A172 (cell line): ENCODE data around the gene CNTN5. TPM values are rescaled to one million over a fixed set of nuclear protein-coding genes. Genes with fewer than 3 reads are reported as not detected.

Experiments
- DNase-seq: peaks from one replicate; pipeline ENCODE4 v3.0.0-alpha.2; 2015; ENCODE audit warnings: low spot score
- total RNA-seq: library from RNA; depleted of rRNA; stranded (reverse); fragments of >200 nt; shearing (Covaris generic); gene quantifications from 2 replicates; pipeline ENCODE4 v1.2.3, GENCODE V29; 2014

CNTN5 gene
- total RNA-seq, 1 experiment from 2014 or later = 0.12 TPM

DNA sequence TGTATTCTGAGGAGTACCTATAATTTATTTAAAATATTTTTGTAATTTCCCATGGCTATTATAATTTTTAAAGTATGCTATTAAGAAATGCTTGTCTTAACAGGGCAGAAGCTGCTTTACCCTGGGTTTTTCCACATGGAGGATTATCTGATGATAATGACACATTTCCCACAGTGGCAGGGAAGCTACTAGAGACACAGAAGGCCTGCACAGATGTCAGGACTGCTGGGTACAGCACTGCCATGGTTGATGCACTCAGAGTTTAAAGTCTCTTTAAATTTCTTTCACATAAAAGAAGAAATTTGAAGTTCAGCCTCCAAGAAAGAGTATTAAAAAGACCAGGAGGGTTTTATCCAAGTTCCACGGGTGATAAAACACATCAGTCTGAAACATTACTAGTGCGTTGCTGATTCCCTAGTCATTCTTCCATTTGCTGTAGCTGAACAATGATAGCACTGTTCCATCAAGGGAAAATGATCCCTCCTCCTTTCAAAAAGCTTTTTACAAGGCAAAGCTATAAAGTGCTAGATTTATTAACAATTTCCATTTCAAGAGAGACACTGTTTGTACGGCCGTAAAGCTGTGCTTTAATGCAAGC is 363.0 kb downstream of the CNTN5 start:
- no peak for DNase-seq

DNA sequence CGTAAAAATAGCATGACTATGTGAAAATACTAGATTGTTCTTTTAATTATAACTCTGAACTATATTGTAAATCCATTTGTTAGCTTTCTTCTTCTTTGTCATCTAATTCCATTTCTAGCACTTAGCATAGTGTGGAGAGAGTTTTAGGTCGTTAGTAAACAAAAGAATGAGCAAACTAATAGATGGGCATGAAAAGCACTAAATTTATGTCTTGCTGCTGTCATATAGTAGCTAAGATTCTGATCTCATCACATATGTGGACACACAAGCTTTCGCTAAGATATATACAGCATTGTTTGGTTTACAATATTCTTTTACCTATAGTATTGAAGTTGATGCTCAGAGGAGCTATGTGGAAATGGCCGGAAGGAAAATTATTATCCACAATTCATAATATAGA is 370.5 kb downstream of the CNTN5 start:
- DNase-seq = no peak

DNA sequence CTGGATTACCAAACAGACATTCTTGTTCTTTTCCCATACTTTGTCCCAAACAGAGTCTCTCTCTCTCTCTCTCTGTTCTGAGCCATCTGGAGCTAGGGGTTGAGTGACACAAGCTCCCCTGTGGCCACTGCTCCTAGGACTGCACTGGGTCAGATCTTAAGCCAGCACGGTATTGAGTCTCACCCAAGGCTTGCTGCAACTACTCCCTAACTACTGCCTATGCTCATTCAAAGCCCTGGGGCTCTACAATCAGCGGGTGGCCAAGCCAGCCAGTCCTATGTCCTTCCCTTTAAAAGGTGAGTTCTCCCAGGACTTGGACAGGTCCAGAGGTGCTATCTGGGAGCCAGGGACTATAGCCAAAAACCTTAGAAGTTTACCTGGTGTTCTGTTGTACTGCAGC is 385.6 kb downstream of the CNTN5 start:
- no peak for DNase-seq

DNA sequence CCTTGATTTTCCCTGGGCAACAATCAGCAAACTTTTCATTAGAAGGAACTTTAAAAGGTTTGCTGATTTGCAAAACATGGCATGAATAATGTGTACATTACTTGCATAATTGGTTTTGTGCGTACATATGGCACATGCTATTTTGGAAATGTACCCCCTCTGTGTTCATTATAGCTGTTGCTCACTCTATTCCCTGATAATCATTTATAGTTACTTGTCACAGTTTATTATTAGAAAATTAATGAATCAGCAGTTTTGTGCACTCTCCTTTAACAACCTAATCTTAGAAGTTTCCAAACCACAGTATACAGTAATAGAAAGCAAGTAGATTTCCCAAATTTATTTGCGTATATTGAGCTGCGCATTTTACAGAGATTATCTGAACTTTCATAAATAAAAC is 389.9 kb downstream of the CNTN5 start:
- DNase-seq = no peak

DNA sequence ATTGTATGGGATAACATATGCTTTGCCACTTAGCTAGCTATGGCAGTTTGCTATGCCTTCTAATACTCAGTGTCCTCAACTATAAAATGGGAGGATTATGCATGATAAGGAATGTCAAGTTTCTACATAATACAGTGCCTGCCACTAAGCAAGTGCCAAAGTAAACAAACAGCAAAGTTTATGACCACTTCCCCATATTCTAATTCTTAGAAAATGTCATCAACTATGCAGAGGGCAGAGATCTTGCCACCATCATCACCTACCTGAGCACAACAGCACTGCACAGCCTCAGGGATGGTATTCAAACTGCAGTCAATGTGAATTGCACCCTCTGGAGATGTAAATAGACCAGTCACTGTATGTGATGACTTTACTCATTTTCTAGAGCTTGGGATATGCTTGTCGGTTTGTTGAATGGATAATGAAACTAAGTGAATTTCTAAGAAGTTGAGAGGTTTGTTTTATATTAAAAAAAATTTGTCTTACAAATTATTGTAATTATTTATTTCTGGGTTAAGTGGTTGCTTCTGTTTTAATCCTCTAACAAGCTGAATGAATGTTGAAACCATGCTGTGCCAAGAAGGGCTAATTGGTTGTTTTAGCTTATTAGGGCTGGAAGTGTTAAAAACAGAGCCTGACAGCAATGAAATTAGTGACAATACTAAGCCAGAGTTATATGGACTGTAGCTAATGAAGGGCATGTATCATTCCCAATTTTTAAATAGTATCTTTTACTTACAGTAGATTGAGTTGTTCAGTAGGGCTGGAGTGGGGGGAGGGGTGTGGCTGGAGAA is 398.4 kb downstream of the CNTN5 start:
- peak; percentile 0 for DNase-seq

DNA sequence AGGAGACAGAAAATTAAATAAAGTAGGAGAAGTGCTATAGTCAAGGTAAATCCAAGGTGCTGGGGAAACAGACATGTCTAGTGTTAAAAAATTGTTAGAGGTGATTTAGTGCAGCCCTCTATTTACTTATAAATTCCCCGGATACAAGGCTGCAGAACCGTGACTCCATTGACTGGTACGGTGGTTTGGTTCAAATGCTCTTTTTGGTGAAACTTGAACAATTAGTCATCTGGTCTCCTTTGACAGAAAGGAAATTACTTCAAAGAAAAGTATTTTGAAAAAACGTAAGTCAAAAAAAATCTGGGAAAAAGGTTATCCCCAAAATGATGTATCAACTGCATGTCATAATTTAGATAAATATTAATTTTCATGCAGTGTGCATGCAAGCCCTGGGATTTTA is 399.2 kb downstream of the CNTN5 start:
- DNase-seq = no peak

DNA sequence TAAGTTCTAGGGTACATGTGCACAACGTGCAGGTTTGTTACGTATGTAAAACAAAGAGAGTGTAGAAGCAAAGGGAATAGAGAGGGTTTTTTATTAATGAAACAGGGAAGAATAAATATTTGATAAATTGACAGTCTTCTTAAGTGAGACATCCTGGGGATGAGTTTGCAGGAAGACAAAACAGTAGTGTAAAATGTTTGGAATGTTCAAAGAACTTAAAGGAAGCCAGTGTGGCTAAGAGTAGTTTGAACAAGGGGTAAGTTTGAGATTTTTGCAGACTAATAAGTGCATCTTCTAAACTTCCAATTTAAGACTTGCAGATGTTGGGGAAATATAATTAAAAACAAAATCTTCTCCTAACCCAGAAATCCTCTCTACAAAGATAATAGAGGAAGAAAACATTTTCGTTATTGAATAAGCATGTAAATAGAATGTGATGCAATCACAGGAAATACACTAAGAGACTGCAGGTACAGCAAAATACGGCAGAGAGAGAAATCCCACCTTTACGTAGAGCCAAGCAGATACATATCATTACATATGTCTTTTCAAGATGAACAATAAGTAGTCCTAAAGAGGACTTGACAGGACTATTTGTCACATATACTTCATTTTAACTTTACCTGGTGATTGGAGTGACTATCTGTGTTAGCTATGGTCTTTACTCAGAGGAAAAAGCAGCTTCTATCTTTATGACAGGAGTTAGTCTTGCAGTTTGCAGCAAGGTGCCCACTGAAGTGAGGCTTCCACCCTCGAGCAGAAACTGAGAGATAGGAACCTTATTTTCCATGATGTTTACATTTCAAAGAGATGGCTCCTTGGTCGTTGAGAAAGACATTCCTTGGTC is 402.1 kb downstream of the CNTN5 start:
- no peak for DNase-seq

DNA sequence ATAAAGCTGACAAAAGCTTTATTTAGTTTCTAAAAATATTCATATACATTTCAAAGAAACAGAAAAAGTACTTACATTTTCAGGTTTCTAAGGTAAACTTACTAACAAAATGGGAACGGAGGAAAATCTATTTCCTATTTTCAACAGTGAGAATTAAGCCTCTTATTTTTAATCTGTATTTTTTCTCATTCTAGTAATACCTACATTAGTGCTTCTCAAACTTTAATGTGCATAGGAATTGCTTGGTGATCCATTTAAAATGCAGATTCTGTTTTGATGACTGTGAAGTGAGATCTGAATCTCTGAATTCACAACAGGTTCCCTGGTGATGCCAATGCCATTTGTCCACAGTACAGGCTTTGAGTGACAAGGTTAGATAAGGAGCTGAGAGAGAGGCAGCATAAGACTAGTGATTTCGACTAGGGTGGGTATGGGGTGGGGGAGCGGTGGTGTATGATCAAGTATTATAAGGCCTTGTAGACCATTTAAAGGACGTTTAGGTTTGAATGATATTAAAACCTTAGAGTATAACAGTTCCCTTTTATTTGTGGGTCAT is 402.8 kb downstream of the CNTN5 start:
- no peak for DNase-seq

DNA sequence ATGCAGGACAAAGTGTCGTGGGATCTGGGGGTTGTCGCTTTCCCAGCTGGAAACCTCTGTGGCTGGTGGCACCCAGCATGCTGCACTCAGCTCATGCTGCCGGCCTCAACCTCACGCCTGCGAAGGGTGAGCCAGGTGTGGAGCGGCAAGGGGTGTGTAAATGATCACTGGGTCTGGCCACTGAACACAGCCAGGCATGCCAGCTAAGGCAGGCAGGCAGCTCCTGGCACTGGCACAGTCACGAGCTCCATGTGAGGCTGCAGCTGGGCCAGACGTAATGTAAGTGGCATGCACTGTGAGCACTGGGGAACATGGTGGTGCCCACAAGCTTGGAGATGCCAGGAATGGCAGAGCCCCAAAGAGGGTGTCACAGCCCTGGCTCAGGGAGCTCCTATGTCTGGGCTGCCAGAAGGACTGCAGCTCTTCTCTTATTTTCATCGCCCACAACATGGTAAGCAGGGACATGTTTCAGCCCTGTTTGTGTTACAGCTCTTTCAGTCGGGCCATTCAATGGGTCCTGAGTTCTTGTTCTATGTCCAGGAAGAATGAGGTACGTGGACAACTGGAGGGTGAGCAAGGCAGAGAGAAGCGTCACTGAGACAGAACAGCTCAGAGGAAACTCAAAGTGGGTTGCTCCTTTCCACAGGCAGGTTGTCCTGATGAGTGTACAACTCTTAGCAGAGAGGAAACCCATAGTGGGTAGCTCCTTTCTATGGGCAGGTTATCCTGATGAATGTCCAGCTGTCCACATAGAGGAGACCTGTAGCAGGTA is 403.8 kb downstream of the CNTN5 start:
- DNase-seq = no peak

DNA sequence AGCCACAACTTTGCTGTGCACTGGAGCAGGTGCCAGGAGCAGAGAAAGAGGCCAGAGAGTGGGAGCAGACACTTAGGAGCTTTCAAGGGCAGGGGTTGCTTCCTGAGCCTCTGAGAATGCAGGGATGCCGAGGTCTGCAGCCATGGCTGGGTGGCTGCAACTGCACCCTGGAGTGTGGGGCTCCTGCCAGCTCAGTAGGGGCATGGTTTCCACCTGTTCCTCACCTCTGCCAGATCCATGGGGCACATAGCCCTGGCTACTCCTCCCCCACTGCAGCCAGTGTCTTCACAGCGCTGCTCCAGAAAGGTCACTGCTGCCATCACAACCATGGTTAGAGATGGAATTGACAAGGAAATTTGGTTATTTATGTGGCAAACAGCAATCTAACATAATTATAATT is 404.8 kb downstream of the CNTN5 start:
- no peak for DNase-seq

DNA sequence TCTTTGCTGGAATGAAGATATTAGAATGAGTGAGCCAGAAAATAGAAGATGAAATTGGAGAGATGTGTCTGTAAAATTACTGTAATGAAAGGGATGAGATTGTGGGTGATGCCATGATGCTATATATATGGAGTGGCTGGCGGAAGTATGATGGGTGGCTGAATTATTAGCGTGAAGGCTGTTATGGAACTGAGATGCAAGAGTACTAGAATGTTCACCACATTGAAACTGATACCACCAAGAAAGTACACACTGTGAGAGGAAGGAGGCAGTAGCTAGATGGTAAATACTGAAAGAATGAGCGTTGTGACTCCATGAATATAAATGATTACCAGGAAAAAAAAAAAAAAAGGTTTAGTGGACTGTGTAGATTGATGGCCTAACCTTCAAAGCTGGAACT is 411.9 kb downstream of the CNTN5 start:
- DNase-seq = no peak

DNA sequence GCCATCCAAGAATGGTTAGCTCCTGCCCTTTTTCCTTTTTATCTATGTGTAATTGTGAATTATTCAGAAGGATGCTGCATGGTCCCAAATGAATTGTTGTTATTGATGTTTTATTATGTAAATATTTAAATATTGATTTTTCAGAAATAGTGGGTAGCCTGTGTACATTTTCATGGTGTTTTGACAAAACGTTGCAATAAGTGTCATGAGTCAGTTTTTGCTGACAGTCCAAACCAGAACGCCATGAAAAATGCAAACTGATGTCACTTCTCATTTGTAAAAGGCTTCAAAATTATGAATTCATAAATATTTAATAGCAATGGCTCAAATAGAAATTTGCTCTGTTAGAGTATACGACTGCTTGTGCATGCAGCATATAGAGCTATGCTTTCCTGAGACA is 422.5 kb downstream of the CNTN5 start:
- DNase-seq = no peak

DNA sequence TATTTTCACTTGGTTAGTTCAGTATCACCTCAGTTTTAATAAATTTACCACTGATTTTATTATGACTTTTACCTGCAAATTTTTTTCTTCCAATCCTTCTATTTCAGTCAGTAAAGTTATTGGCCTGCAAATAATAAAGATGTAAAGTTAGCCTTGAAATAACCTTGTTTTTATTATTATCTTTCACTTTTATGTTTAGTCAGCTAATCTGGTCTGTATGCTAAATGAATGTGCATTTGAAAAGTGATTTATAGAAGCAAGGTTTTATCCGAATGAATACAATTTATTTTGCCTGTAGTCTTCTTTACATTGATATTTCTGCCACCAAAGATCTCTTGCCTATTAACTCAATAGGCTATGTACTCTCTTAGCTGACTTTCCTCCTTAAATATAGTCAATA is 425.7 kb downstream of the CNTN5 start:
- DNase-seq = no peak

DNA sequence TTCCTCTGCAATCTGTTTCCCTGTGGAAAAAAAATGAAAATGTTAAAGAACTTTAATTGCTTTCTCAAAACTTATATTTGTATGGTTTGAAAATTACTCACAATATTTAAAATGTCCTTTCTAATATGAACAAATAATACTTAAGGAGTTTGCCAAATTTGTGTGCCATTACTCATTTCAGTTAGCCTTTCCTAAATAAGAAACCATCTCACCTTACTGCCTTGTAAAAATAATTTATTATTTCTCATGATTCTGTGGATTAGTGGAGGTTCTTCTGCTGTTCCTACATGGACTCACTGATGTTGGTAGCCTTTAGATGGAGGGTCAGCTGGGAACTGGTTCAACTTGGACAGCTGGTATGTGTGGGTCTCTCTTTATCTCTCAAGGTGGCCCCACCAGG is 428.6 kb downstream of the CNTN5 start:
- DNase-seq = no peak

DNA sequence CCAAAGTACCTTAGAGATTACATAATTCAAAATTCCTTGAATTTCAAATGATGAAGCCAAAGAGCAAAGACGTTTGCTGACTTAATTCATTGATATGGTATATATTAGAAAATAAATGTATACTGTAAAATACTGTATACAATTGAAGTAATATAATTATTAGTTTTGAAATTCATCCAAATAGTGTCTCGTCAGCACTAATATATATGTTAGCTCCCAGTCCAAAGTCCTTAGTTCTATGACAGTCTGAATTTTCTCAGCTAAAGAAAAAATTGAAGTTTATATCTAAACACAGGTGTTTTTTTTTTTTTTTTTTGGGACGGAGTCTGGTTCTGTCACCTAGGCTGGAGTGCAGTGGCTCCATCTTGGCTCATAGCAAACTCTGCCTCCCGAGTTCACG is 431.3 kb downstream of the CNTN5 start:
- no peak for DNase-seq

DNA sequence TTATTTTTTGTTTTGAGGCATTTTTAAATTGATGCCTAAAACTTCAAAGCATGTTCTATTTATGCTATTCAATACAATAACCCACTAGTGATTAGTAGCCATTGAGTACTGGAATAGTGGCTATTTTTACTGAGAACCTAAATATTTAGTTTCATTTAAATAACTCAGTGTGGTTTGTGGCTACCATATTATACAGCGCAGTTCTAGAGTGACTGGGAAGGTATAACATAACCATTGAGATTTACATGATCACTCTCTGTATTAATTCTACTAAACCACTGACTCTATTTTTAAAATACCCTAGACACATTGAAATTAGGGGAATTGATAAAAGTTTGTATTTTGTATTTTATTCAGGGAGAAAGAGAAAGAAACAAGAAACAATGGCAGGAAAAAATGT is 441.2 kb downstream of the CNTN5 start:
- no peak for DNase-seq

DNA sequence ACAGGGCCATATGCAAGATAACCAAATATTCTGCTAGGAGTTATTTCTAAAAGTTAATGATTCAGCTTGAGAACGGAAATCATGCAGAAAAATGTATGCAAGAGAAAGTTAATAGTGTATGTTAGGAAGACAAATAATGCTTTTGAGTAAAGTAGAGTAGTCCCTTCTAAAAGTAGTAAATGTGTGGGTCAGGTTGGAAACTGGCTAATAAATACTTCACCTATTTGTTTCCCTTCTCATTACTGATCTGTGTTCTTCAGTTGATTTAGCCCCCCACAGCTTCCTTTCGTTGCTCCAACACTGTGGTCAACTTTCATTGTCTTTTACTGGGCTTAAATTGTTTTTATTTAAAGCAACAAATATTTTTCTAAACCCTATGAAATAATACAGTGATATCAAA is 444.2 kb downstream of the CNTN5 start:
- no peak for DNase-seq

DNA sequence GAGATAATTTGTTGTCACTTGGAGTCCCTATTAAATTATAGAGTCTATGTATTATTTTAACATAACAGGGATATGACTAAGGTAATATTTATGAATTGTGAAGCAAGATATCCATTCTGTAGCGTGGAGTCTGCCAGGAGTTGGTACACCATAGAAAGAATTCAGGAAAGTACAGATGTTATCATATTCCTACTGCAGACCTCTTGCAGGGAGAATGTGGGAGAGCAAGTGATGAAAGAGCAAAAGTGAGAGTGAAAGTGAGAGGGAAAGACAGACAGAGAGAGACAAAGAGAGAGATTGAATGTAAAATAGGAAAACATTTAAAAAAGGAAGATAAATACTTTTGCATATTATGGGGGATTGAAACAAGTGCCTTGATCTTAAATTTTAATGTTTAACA is 468.8 kb downstream of the CNTN5 start:
- no peak for DNase-seq

DNA sequence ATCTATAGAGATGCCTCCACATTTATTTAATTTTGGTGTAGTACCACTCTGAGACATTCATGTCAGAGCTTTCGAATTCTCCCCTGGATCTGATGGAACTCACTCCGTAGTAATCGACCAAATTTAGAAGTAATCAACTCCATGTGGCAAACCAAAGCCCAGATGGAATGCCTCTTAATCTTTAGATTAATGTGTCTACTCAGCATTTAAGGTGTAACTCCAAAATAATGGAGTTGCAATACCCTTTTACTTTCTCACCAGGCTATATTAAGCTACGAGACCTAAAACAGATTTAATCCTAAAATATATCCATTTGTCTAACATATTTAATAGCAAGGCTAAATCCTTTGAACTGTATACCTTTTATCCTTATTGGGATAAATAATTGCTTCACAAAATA is 473.3 kb downstream of the CNTN5 start:
- no peak for DNase-seq

DNA sequence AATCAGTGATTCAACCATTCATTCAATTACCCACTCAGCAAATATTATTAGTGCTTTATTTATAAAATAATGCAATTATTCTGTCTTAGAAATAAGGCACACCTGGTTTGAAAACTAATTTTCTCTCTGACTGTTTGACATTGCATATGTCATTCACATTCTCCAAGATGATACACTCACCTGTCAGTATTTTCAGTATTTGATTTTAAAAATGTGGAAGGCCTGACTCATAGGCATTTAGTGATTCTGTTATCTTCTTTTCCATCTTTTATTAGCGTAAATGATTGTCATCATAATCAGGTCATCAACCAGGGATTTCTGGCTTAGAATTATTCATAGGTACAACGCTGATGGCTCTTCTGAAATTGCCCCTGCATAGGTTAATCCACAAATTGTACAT is 480.9 kb downstream of the CNTN5 start:
- DNase-seq = no peak

DNA sequence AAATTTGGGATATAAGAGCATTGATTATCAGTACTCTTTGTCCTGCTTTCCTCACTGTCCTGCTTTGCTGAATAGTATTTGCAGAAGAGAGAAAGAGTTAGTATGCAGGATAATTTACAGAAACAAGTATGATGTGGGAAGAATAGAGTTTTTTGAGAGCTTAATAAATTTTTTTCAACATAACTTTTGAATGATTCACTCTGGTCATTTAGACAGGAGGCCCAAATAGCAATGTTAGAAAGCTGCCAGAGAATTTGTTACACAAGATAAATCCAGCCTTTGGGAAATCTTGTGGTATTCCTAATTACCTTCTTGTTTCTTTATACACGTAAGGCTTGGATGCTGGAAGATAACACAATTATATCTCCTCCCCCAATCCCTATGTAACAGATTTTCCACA is 484.6 kb downstream of the CNTN5 start:
- peak; percentile 66 for DNase-seq

DNA sequence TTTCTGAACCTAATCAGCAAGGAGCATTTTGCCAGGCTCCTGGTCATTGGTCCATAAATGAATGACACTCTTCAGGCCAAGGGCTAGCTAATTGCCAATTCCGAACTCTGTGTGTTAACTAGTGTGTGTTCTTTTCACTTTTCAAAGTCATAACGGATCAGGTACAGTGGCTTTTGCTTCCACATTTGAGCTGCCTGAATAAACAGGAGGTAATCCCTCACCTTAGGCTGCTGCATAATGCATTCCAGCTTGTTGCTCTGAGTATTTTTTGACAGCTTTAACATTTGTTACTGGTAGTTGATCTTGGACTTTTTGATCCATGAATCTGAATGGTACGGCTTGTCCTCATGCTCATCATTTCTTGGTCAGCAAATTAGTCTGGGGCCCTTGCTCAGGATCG is 485.1 kb downstream of the CNTN5 start:
- DNase-seq = no peak
